Osteocyte (in vitro differentiated cells): ENCODE measurements around the gene BTBD18. TPM values are rescaled to one million over a fixed set of nuclear protein-coding genes. Genes with fewer than 3 reads are reported as not detected.
"Not testable (repeated sequence)": the region's sequence is repeated elsewhere in the genome, so short reads cannot be mapped to it uniquely, and the experiment has no call there.

Source experiments
- DNase-seq: peaks from one replicate; pipeline ENCODE4 v3.0.0; 2021; ENCODE audit warnings: mixed read lengths; ENCODE audit not compliant: unreplicated experiment; ENCODE audit errors: extremely low spot score
- H3K27ac Mint-ChIP-seq: one replicate; pipeline ENCODE4 v1.8.0; 2021; ENCODE audit warnings: mild to moderate bottlenecking, mixed read lengths; ENCODE audit not compliant: unreplicated experiment
- H3K27me3 Mint-ChIP-seq: one replicate; pipeline ENCODE4 v1.8.0; 2021; ENCODE audit warnings: mixed read lengths; ENCODE audit not compliant: unreplicated experiment
- H3K36me3 Mint-ChIP-seq: one replicate; pipeline ENCODE4 v1.8.0; 2021; ENCODE audit warnings: mixed read lengths; ENCODE audit not compliant: unreplicated experiment
- H3K4me1 Mint-ChIP-seq: one replicate; pipeline ENCODE4 v1.8.0; 2021; ENCODE audit warnings: mixed read lengths; ENCODE audit not compliant: unreplicated experiment
- H3K4me3 Mint-ChIP-seq: one replicate; pipeline ENCODE4 v1.8.0; 2021; ENCODE audit warnings: mild to moderate bottlenecking, moderate library complexity, mixed read lengths; ENCODE audit not compliant: unreplicated experiment
- H3K9me3 Mint-ChIP-seq: one replicate; pipeline ENCODE4 v1.8.0; 2021; ENCODE audit warnings: mixed read lengths; ENCODE audit not compliant: unreplicated experiment
- total RNA-seq: library from RNA; stranded (reverse); gene quantifications from 2 replicates; pipeline ENCODE4 v1.2.1, GENCODE V29; 2021
- TF ChIP-seq, protein P1 (sequence below): fragments of 200-600 bp; sonication (generic); IDR thresholded peaks from 2 replicates; pipeline ENCODE4 v1.5.0; 2021; ENCODE audit warnings: antibody characterized with exemption, mild to moderate bottlenecking, moderate library complexity

Gene BTBD18
- total RNA-seq, 1 donor from 2014 or later, result not detected

DNA sequence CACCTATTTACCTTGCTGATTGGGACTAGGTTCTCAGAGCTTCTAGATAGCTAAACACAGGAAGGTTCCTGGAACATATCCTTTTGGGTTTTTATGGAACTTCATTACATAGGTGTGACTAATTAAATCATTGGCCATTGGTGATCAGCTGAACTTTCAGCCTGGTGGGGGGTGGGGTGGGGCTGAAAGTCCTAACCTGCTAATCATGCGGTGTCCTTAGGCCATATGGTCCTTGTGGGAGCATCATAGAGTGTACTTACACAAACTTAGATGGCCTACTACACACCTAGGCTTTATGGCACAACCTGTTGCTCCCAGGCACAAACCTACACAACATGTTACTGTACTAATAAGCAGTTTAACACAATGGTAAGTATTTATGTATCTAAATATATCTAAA is 19.0 kb downstream of the BTBD18 start:
- Mint-ChIP-seq H3K27ac (no peak overlapping the region), H3K36me3 (peaks cover 6% of the 10 kb centered on the region), H3K4me3 (no peak overlapping the region), H3K4me1 (no peaks in the 10 kb centered on the region), H3K27me3 (no peaks in the 10 kb centered on the region), H3K9me3 (no peaks in the 10 kb centered on the region)
- TF ChIP-seq, protein P1, sequence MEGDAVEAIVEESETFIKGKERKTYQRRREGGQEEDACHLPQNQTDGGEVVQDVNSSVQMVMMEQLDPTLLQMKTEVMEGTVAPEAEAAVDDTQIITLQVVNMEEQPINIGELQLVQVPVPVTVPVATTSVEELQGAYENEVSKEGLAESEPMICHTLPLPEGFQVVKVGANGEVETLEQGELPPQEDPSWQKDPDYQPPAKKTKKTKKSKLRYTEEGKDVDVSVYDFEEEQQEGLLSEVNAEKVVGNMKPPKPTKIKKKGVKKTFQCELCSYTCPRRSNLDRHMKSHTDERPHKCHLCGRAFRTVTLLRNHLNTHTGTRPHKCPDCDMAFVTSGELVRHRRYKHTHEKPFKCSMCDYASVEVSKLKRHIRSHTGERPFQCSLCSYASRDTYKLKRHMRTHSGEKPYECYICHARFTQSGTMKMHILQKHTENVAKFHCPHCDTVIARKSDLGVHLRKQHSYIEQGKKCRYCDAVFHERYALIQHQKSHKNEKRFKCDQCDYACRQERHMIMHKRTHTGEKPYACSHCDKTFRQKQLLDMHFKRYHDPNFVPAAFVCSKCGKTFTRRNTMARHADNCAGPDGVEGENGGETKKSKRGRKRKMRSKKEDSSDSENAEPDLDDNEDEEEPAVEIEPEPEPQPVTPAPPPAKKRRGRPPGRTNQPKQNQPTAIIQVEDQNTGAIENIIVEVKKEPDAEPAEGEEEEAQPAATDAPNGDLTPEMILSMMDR, result no peak
- no peak for DNase-seq

DNA sequence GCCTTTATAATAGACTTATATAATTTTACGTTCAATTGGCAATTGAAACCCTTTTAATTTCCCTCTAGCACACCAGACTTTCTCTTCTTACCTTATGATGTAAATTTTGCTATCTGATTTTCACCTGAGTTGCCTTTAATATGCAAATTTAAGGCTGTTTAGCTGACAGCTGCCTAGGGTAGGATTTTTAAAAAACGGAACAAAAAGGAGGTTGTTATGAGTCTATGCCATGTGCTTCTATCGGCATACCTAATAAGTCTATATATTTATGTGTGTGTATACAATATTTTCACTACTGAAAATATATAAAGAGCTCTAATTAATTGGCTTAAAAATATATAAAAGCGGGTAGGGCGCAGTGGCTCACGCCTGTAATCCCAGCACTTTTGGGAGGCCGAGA is 22.1 kb downstream of the BTBD18 start:
- Mint-ChIP-seq H3K36me3 (peaks cover 3% of the 10 kb centered on the region), H3K9me3 (no peaks in the 10 kb centered on the region), H3K27ac (no peak overlapping the region), H3K27me3 (no peaks in the 10 kb centered on the region), H3K4me1 (no peaks in the 10 kb centered on the region), H3K4me3 (no peak overlapping the region)
- DNase-seq, result no peak
- TF ChIP-seq, protein P1, result no peak

DNA sequence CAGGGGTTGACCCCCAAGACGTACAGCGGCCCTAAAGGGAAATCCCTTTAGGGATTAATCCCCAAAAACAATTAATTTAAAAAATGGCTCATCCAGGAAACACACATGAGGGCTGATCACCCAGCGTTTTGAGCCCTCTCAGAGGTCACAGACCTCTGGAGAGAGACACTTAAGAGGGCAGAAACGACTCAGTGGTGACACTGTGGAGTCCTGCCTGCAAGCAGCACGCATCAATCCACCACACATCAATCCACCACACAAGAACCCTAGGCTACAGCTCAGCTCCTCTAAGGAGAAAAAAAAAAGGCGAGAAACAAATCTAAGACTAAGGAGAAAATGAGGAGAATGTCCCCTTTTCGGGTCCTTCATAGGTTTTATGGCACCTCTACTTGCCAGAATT is 22.8 kb downstream of the BTBD18 start:
- H3K27me3 Mint-ChIP-seq, result no peaks in the 10 kb centered on the region
- peaks cover 3% of the 10 kb centered on the region for H3K36me3 Mint-ChIP-seq
- no peaks in the 10 kb centered on the region for H3K9me3 Mint-ChIP-seq
- DNase-seq, result no peak
- no peaks in the 10 kb centered on the region for H3K4me1 Mint-ChIP-seq
- H3K4me3 Mint-ChIP-seq, result no peak overlapping the region
- H3K27ac Mint-ChIP-seq, result peak overlapping the region; percentile 9
- TF ChIP-seq, protein P1, result no peak

DNA sequence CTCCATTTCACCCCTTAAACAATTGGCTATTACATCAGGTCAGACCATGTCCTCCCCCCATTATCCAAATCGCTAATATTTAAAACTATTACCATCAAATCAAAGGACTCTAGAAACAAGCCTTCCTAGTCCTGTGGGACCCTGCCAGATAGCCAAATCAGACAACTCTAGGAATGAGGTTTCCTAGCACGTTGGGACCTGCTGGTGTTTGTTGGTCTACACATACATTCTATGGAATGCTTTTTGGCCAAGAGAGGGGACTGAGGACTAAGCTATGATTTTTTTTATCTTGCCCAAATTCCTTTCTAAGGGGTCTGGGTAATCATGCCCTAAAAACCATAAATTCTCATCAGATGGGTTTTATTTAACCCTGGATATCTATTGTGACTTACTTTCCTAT is 24.4 kb downstream of the BTBD18 start:
- H3K27ac Mint-ChIP-seq, result no peak overlapping the region

DNA sequence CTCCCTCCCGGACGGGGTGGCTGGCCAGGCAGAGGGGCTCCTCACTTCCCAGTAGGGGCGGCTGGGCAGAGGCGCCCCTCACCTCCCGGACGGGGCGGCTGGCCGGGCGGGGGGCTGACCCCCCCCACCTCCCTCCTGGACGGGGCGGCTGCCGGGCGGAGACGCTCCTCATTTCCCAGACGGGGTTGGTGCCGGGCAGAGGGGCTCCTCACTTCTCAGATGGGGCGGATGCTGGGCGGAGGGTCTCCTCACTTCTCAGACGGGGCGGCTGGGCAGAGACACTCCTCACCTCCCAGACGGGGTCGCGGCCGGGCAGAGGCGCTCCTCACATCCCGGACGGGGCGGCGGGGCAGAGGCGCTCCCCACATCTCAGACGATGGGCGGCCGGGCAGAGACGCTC is 34.9 kb downstream of the BTBD18 start:
- not testable (repeated sequence) for DNase-seq, H3K4me3 Mint-ChIP-seq, H3K27ac Mint-ChIP-seq, H3K36me3 Mint-ChIP-seq, H3K27me3 Mint-ChIP-seq, H3K9me3 Mint-ChIP-seq
- peaks cover 18% of the 10 kb centered on the region for H3K4me1 Mint-ChIP-seq

More for the DNA sequence above, 24.4 kb downstream of the BTBD18 start:
- Mint-ChIP-seq H3K4me3 (no peak overlapping the region), H3K9me3 (no peaks in the 10 kb centered on the region), H3K27me3 (no peaks in the 10 kb centered on the region), H3K36me3 (peaks cover 3% of the 10 kb centered on the region), H3K4me1 (no peaks in the 10 kb centered on the region)
- TF ChIP-seq, protein P1, result no peak
- no peak for DNase-seq

DNA sequence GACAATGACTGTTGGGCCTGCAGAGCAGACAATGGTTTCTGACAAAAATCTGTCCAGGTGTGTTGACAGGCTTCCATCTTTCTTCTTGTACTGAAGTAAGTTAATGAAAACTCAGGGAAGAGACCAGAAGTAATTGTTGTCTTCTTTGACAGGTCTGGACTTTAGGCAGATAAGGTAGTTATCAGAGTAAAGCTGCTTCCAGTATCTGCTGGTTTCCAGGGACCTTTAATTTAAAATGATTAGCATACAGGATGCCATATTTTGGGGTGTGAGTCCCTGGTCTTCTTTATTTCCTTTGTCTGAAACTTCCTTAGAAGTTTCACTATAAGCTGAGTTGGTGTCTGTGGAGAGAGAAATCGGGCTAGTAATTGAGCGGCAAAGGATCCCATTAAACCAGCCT is 37.8 kb downstream of the BTBD18 start:
- Mint-ChIP-seq H3K36me3 (peaks cover 4% of the 10 kb centered on the region), H3K4me3 (peak overlapping the region; percentile 98), H3K4me1 (peaks cover 34% of the 10 kb centered on the region), H3K27ac (peak overlapping the region; percentile 24), H3K27me3 (no peaks in the 10 kb centered on the region), H3K9me3 (no peaks in the 10 kb centered on the region)
- no peak for DNase-seq
- TF ChIP-seq, protein P1, result no peak
